ENCODE results near the gene EPHX1. TPM values are rescaled to one million over a fixed set of nuclear protein-coding genes. Genes with fewer than 3 reads are reported as not detected.
A peak's percentile ranks its signal among the peaks of the same experiment; 100 is the strongest.
"Not testable (repeated sequence)": the region's sequence is repeated elsewhere in the genome, so short reads cannot be mapped to it uniquely, and the experiment has no call there.

The EPHX1 gene
- total RNA-seq (10 to 100 TPM; 36.4 to 95.4 TPM), polyA plus RNA-seq (ENCODE audit: insufficient read length in 2 of 2) (10 to 100 TPM; 48.5 to 72.8 TPM)
- long read RNA-seq, donor 1, transcript EPHX1-201 (9 exons, 1,660 nt), result major isoform, 25 of 31 reads
- long read RNA-seq, donor 1, partial matches to known transcripts, result 0 of 31 reads
- long read RNA-seq, donor 1, other reads (novel, unspliced or antisense), result 0 of 31 reads
- long read RNA-seq, donor 2, partial matches to known transcripts, result 8 of 17 reads
- long read RNA-seq, donor 2, other reads (novel, unspliced or antisense), result 0 of 17 reads
- long read RNA-seq, donor 3, transcript EPHX1-201 (9 exons, 1,660 nt), result major isoform, 5 of 8 reads
- long read RNA-seq, donor 3, partial matches to known transcripts, result 0 of 8 reads
- long read RNA-seq, donor 3, other reads (novel, unspliced or antisense), result 0 of 8 reads
- long read RNA-seq, donor 4, transcript EPHX1-203 (4 exons, 567 nt), result minor isoform, 6 of 194 reads
- long read RNA-seq, donor 4, transcript EPHX1-201 (9 exons, 1,660 nt), result major isoform, 44 of 194 reads
- long read RNA-seq, donor 4, partial matches to known transcripts, result 138 of 194 reads
- long read RNA-seq, donor 4, other reads (novel, unspliced or antisense), result 0 of 194 reads

GRCh38 chr1:225809842-225810578 lies at the start of gene EPHX1:
Gene EPHX1, plus strand, starts transcription at chr1:225810124. Its CDS starts 18,606 bp downstream, at chr1:225828730.
- WGBS (ENCODE audit: insufficient coverage), result under 1% methylated on average over 80 of the region's 80 CpGs
- H3K4me1 ChIP-seq (ENCODE audit: control insufficient read depth, insufficient read depth, low read length), result peaks cover 48% of the 10 kb centered on the region
- no peaks in the 10 kb centered on the region for H3K9me3 ChIP-seq (ENCODE audit: control insufficient read depth, insufficient read depth, low read length)
- H3K27ac ChIP-seq (ENCODE audit: low read depth, low read length), result peak within 1 kb of the TSS; percentile 71
- H3K4me3 ChIP-seq (ENCODE audit: low read depth, low read length), result peak within 1 kb of the TSS; percentile 65
- no peaks in the 10 kb centered on the region for H3K36me3 ChIP-seq (ENCODE audit: control insufficient read depth, insufficient read depth, low read length)
- no peaks in the 10 kb centered on the region for H3K27me3 ChIP-seq (ENCODE audit: control insufficient read depth, insufficient read depth, low read length)
- DNase-seq (ENCODE audit: low read depth in 4 of 6, low spot score in 6 of 6), result peak in 4 of 6 donors; percentile 68 to 92 (median 80)

GRCh38 chr1:225760531-225760930 lies 49.4 kb upstream of the EPHX1 start:
- 93% methylated on average over 6 of the region's 6 CpGs for WGBS (ENCODE audit: insufficient coverage)
- no peaks in the 10 kb centered on the region for H3K27me3 ChIP-seq (ENCODE audit: control insufficient read depth, insufficient read depth, low read length)

GRCh38 chr1:225761395-225761794 lies 48.5 kb upstream of the EPHX1 start:
- H3K4me3 ChIP-seq (ENCODE audit: low read depth, low read length); H3K27ac ChIP-seq (ENCODE audit: low read depth, low read length); DNase-seq (ENCODE audit: low read depth in 4 of 6, low spot score in 6 of 6); H3K9me3 ChIP-seq (ENCODE audit: control insufficient read depth, insufficient read depth, low read length); H3K27me3 ChIP-seq (ENCODE audit: control insufficient read depth, insufficient read depth, low read length); H3K36me3 ChIP-seq (ENCODE audit: control insufficient read depth, insufficient read depth, low read length): not testable (repeated sequence)
- 100% methylated on average over 3 of the region's 6 CpGs for WGBS (ENCODE audit: insufficient coverage)
- H3K4me1 ChIP-seq (ENCODE audit: control insufficient read depth, insufficient read depth, low read length), result peaks cover 24% of the 10 kb centered on the region

More at GRCh38 chr1:225760531-225760930, 49.4 kb upstream of the EPHX1 start:
- Histone ChIP-seq H3K4me1 (ENCODE audit: control insufficient read depth, insufficient read depth, low read length) (peaks cover 24% of the 10 kb centered on the region), H3K36me3 (ENCODE audit: control insufficient read depth, insufficient read depth, low read length) (no peaks in the 10 kb centered on the region), H3K9me3 (ENCODE audit: control insufficient read depth, insufficient read depth, low read length) (no peaks in the 10 kb centered on the region), H3K4me3 (ENCODE audit: low read depth, low read length) (no peak overlapping the region), H3K27ac (ENCODE audit: low read depth, low read length) (no peak overlapping the region)
- DNase-seq (ENCODE audit: low read depth in 4 of 6, low spot score in 6 of 6), result no peak

GRCh38 chr1:225762002-225762441 lies 47.9 kb upstream of the EPHX1 start:
- DNase-seq (ENCODE audit: low read depth in 4 of 6, low spot score in 6 of 6), result no peak
- no peak overlapping the region for H3K4me3 ChIP-seq (ENCODE audit: low read depth, low read length)
- whole genome bisulfite sequencing (ENCODE audit: insufficient coverage), result 85% methylated on average over 2 of the region's 5 CpGs
- H3K27me3 ChIP-seq (ENCODE audit: control insufficient read depth, insufficient read depth, low read length), result no peaks in the 10 kb centered on the region
- peak overlapping the region; percentile 68 for H3K27ac ChIP-seq (ENCODE audit: low read depth, low read length)
- H3K9me3 ChIP-seq (ENCODE audit: control insufficient read depth, insufficient read depth, low read length), result no peaks in the 10 kb centered on the region
- peaks cover 24% of the 10 kb centered on the region for H3K4me1 ChIP-seq (ENCODE audit: control insufficient read depth, insufficient read depth, low read length)
- H3K36me3 ChIP-seq (ENCODE audit: control insufficient read depth, insufficient read depth, low read length), result no peaks in the 10 kb centered on the region

- WGBS (ENCODE audit: insufficient coverage), result 33% methylated on average over 2 of the region's 5 CpGs
- H3K36me3 ChIP-seq (ENCODE audit: control insufficient read depth, insufficient read depth, low read length), result no peaks in the 10 kb centered on the region
- no peaks in the 10 kb centered on the region for H3K27me3 ChIP-seq (ENCODE audit: control insufficient read depth, insufficient read depth, low read length)
- no peak overlapping the region for H3K4me3 ChIP-seq (ENCODE audit: low read depth, low read length)
- DNase-seq (ENCODE audit: low read depth in 4 of 6, low spot score in 6 of 6), result no peak
- no peaks in the 10 kb centered on the region for H3K9me3 ChIP-seq (ENCODE audit: control insufficient read depth, insufficient read depth, low read length)
- H3K27ac ChIP-seq (ENCODE audit: low read depth, low read length), result peak overlapping the region; percentile 68
- peaks cover 25% of the 10 kb centered on the region for H3K4me1 ChIP-seq (ENCODE audit: control insufficient read depth, insufficient read depth, low read length)
Measured at GRCh38 chr1:225762444-225762843, 47.5 kb upstream of the EPHX1 start.

- peak in 1 of 6 donors; percentile 70 for DNase-seq (ENCODE audit: low read depth in 4 of 6, low spot score in 6 of 6)
- Histone ChIP-seq H3K9me3 (ENCODE audit: control insufficient read depth, insufficient read depth, low read length) (no peaks in the 10 kb centered on the region), H3K4me1 (ENCODE audit: control insufficient read depth, insufficient read depth, low read length) (peaks cover 35% of the 10 kb centered on the region), H3K27me3 (ENCODE audit: control insufficient read depth, insufficient read depth, low read length) (no peaks in the 10 kb centered on the region), H3K4me3 (ENCODE audit: low read depth, low read length) (no peak overlapping the region), H3K36me3 (ENCODE audit: control insufficient read depth, insufficient read depth, low read length) (no peaks in the 10 kb centered on the region), H3K27ac (ENCODE audit: low read depth, low read length) (peak overlapping the region; percentile 48)
- WGBS (ENCODE audit: insufficient coverage), result 50% methylated on average over 8 of the region's 9 CpGs
Measured at GRCh38 chr1:225763716-225764548, 46.0 kb upstream of the EPHX1 start.

GRCh38 chr1:225765982-225766674 lies 43.8 kb upstream of the EPHX1 start:
- no peak for DNase-seq (ENCODE audit: low read depth in 4 of 6, low spot score in 6 of 6)
- no peak overlapping the region for H3K27ac ChIP-seq (ENCODE audit: low read depth, low read length)
- H3K4me1 ChIP-seq (ENCODE audit: control insufficient read depth, insufficient read depth, low read length), result peaks cover 46% of the 10 kb centered on the region
- H3K36me3 ChIP-seq (ENCODE audit: control insufficient read depth, insufficient read depth, low read length), result no peaks in the 10 kb centered on the region
- no peaks in the 10 kb centered on the region for H3K9me3 ChIP-seq (ENCODE audit: control insufficient read depth, insufficient read depth, low read length)
- WGBS (ENCODE audit: insufficient coverage), result 97% methylated on average over 4 of the region's 6 CpGs
- no peak overlapping the region for H3K4me3 ChIP-seq (ENCODE audit: low read depth, low read length)
- no peaks in the 10 kb centered on the region for H3K27me3 ChIP-seq (ENCODE audit: control insufficient read depth, insufficient read depth, low read length)

- Histone ChIP-seq H3K4me3 (ENCODE audit: low read depth, low read length) (no peak overlapping the region), H3K27ac (ENCODE audit: low read depth, low read length) (peak overlapping the region; percentile 19), H3K4me1 (ENCODE audit: control insufficient read depth, insufficient read depth, low read length) (peaks cover 43% of the 10 kb centered on the region), H3K27me3 (ENCODE audit: control insufficient read depth, insufficient read depth, low read length) (no peaks in the 10 kb centered on the region), H3K36me3 (ENCODE audit: control insufficient read depth, insufficient read depth, low read length) (no peaks in the 10 kb centered on the region), H3K9me3 (ENCODE audit: control insufficient read depth, insufficient read depth, low read length) (no peaks in the 10 kb centered on the region)
- peak in 2 of 6 donors; percentile 68 to 81 for DNase-seq (ENCODE audit: low read depth in 4 of 6, low spot score in 6 of 6)
- 73% methylated on average over 8 of the region's 8 CpGs for WGBS (ENCODE audit: insufficient coverage)
Measured at GRCh38 chr1:225766967-225767633, 42.8 kb upstream of the EPHX1 start.
